HG03457 (cell line): ENCODE data around the gene CEP112.
"Not testable (repeated sequence)": the region's sequence is repeated elsewhere in the genome, so short reads cannot be mapped to it uniquely, and the experiment has no call there.

ENCODE experiments used
- ATAC-seq: cut with Tn5 transposase; IDR thresholded peaks from one replicate; pipeline ENCODE4 v1.9.1; 2021; ENCODE audit warnings: moderate number of reproducible peaks; ENCODE audit not compliant: unreplicated experiment

The CEP112 gene

DNA sequence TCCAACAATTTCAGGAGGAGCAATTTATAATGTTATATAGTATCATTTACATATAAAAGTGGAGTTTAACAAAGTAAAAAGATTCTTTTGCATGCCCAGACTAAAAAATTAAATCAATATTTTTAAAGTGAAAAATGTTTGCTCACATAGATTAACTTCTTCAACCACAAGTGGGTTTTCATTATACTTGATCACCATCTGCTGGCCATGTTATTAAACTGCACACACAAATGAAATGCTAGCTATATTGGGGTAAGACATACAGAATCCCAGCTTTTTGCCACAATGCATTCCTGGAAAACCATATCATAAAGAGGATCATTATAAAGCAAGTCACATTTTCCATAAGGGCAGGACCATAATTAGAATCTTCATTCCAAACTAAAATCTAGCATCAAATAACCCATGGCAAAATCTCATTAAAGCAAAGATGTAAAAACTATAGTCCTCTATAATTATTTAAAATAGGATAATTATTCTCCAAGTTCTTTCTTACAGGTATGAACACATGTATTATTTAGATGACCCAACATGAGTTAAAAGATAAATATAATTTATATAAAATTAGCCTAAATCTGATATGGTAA, 26.3 kb downstream of the CEP112 start:
- no peak for ATAC-seq

DNA sequence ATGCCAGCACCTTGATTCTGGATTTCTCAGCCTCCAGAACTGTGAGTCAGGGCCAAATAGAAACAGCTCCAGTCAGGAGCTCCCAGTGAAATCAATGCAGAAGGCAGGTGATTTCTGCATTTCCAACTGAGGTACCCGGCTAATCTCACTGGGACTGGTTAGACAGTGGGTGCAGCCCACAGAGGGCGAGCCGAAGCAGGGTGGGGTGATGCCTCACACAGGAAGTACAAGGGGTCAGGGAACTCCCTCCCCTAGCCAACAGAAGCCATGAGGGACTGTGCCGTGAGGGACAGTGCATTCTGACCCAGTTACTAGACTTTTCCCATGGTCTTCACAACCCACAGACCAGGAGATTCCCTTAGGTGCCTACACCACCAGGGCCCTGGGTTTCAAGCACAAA, 36.9 kb downstream of the CEP112 start:
- not testable (repeated sequence) for ATAC-seq

DNA sequence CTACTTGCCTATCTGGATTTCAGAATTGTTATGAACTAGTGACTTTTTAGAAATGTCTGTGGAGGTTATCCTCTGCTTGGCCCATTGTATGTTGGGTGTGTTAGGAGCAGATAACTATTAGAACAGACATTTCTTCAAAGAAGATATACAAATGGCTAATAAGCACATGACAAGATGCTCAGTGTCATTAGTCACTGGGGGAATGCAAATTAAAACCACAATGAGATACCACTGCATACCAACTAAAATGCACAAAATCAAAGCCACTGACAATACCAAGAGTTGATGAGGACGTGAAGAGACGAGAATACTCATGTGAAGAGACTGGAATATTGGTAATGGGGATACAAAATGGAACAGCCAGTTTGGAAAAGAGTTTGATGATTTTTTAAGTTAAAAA, 39.2 kb downstream of the CEP112 start:
- ATAC-seq, result no peak

DNA sequence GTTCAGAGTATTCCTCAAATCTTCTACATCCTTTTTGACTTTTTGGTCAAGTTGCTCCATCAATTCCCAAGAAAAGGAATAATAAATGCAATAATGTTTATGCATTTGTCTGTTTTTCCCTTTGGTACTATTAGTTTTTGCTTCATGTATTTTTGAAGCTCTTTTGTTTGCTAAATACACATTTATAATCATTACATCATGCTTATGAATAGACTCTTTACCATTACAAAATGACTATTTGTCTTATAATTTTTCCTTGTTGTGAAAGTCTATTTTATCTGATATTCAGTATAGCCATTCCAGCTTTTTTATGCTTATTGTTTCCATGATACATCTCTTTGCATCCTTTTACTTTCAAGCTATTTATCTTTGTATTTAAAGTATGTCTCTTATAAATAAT, 41.2 kb downstream of the CEP112 start:
- ATAC-seq, result no peak

DNA sequence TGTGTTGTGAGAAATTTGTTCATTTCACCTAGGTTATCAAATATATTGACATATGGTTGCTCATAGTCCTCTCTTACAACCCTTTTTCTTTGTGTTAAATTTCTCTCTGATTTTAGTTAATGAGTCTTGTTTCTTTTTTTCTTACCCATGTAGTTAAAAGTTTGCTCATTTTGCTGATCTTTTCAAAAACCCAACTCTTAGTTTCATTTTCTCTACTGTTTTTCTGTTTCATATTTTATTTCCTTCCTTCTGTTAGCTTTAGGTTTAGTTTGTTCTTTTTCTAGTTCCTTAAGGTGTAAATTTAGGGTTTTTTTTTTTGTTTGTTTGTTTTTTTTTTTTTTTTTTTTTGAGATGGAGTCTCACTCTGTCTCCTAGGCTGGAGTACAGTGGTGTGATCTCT, 42.4 kb downstream of the CEP112 start:
- ATAC-seq, result no peak

DNA sequence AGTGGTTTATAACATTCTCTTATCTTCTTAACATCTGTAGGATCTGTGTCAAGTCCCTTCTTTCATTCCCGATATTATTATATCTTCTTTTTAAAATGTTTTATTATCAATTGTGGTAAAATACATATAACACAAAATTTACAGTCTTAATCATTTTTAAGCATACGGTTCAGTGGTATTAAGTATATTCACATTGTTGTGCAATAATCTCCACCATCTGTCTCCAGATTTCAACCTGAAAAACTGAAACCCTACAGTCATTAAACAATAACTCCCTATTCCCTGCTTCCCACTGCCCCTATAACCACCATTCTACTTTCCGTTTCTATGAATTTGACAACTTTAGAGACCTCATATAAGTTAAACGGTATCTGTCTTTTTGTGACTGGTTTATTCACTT, 45.5 kb downstream of the CEP112 start:
- ATAC-seq, result no peak

DNA sequence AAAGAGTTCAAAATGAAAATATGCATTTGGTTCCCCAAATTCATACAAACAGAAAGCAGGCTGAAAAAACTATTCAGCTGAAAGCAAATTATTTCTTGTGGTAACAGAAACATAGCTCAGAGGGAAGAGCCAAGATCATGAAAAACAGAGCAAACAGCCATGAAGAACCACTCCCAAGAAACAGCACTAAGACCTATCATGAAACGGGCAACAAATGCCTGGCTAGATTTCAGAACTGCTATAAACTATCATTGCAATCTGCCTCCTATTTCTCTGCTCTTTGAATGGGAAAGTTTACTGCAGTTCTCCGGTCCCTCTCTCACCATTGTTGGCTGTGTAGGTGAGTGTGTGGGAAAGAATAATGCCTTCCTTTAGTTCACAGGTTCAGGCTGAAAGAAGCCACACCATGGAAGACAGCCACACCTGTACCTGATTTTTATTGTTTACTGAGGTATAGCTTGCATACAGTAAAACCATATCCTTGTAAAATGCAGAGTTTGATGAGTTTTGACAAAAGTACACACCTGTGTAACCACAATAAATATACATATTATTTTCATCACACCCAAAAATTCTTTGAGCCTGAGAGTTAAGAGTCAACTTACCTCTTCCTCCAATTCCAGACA, 48.2 kb downstream of the CEP112 start:
- ATAC-seq, result no peak

DNA sequence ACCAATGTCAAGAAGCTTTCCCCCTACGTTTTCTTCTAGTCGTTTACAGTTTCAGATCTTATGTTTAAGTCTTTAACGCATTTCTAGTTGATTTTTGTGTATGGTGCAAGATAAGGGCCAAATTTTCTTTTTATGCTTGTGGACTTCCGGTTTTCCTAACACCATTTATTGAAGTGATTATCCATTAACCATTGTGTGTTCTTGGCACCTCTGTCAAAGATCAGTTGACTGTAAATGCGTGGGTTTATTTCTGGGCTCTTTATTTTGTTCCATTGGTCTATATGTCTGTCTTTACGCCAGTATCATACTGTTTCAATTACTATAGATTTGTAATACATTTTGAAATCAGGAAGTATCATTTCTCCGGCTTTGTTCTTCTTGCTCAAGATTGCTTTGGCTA, 49.5 kb downstream of the CEP112 start:
- no peak for ATAC-seq

DNA sequence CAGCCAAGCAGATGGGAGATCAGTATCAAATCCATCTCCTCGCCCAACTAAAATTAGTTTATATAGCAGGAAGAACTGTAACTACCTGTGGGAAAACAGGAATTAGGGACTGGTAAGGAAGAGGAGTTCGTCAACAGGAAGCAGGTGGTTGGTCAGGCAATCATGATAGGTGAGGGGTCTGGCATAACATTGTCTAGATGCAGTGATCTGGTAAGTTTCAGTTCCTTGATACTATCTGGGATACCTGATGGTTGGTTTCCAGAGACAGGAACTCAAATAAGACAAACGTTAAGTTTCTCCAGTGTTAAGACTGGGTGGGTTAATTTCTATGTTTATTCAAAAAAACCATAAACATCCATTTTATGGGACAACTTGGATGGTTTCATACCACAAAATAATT, 53.8 kb downstream of the CEP112 start:
- no peak for ATAC-seq

DNA sequence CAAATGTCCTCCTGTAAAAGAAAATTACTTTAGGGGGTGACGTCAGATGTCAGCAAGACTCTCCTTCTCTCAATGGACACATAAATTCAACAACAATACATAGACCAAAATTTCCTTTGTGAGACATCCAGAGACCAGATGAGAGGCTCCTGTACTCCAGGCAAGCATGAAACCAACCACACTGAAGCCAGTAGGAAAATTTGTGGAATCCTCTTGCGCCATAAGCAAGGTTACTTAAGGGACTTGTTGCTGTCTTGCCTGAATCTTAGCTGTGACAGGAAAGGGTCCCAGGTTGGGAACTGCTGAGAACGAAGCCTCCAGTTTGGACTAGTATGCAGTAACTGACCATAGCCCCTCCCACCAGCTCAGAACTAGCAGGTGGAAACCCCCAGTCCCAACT, 56.0 kb downstream of the CEP112 start:
- ATAC-seq, result no peak

DNA sequence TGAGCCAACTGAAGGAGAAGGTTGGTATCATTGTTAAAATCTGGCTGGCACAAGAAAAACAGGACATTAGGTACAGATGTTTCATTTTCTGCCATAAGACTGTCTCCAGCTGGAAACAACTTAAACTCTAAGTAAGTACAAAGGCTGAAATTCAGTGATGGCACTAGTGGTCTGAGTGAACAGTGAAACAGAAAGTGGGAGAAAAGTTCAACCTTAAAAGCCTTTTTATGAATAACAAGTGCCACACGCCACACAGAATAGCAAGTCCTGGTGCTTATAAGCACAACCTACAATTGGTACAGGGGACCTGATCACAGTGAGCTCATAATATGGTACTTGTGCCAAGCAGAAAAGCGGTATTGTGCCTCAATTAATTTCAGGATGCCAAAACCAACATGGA, 56.7 kb downstream of the CEP112 start:
- no peak for ATAC-seq

DNA sequence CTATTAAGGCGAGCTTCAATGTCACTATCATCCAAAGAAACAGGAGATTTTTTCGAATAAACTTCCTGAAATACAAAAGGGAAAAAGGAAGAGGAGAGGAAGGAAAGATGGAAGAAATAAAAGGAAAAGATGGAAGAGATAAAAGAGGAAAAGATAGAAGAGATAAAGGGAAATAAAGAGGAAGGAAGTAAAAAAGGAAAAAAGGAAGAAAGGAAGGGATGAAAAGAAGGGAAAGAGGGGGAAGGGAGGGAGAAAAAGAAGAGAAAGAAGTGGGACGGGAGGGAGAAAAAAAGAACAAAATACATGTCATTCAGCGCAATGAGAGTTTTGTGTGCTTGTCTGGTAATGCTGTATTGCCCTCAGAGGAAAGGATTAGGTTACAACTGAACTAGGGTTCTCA, 62.2 kb downstream of the CEP112 start:
- ATAC-seq, result no peak

DNA sequence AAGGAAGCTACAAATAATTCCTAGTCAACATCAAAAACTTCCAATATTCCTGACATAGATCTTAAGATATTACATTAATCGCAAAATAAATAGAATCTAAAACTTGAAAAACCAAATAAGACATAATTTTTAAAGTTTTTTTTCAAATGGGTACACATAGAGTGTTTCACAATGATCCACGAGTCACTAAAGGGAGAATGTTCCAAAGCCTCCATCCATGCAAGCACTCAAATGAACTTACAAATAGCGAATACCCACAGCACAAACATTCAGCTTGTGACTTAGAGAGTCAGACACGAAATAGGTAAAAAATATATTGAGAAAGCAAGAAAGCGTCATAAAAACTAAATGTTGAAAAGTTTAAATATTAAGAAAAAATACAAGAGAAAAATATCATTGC, 65.7 kb downstream of the CEP112 start:
- no peak for ATAC-seq

DNA sequence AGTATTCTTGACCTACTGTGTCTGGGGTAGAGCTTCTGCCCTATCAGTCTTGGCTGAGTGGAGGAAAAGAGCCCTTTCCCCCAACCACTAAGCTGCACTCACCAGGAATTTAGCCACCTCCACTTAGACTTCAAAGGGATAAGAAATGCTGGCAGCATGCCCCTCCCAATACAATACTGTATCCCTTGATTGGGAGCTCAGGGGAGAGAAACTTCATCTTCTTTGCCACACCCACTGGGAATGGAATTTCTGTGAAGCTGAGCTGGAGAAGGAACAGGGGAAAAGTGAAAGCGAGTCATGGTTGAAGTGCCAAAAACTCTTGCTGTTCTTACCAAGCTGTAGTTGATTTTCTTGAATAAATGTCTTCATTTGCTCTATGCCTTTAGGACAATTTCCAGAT, 68.8 kb downstream of the CEP112 start:
- ATAC-seq, result no peak

DNA sequence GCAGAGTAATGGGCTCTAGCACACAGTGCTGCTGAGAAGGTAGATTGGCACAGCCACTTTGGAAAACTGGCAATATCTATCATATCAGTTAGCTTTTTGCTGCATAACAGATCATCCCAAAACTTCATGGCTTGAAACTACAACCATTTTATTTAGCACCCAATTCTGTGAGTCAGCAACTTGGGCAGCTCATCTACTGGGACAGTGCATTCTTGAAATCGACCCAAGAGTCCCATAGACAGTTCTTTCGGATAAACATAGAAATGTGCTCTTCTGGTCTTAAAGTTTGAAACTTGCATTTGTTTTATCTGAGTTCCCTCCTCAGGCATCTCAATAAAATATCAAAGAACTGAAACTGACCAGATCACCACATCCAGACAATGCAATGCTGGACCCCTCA, 76.7 kb downstream of the CEP112 start:
- ATAC-seq, result no peak

DNA sequence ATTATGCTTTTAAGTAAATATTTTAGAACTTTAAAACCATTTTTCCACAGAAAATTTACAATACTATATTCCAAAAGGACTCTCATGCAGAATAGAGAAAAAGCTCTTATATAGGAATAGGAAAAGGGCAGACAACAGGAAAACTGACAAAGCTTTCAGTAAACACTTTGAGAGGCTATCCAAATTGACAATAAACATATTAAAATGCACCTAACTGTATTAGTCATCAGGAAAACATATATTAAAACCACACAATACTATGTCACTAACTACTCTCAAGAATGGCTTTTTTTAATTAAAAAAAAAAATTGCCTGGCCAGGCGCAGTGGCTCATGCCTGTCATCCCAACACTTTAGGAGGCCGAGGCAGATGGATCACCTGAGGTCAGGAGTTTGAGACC, 77.3 kb downstream of the CEP112 start:
- no peak for ATAC-seq

DNA sequence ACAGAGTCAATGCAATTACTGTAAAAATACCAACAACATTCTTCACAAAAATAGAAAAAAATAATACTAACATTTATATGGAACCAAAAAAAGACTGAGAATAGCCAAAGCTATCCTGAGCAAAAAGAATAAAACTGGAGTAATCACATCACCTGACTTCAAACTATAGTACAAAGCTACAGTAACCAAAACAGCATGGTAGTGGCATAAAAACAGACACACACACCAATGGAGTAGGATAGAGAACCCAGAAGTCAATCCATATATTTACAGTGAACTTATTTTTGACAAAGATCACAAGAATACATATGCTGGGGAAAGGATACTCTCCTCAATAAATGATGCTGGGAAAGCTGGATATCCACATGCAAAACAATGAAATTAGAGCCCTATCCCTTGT, 84.2 kb downstream of the CEP112 start:
- no peak for ATAC-seq

DNA sequence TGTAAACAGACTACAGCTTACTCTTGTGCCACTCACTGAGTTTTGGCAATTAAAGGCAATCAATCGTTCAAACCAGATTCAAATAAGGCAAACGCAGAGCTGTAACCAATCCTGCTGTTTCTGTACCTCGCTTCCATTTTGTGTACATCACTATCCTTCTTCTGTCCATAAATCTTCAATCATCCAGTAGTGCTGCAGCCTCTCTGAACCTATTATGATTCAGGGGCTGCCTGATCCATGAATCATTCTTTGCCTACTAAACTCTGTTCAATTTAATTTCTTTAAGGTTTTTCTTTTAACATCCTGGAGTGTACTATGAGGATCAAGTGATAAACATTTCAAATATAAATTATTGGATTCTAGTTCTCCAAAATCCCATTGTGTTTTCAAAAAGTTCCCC, 93.9 kb downstream of the CEP112 start:
- no peak for ATAC-seq

DNA sequence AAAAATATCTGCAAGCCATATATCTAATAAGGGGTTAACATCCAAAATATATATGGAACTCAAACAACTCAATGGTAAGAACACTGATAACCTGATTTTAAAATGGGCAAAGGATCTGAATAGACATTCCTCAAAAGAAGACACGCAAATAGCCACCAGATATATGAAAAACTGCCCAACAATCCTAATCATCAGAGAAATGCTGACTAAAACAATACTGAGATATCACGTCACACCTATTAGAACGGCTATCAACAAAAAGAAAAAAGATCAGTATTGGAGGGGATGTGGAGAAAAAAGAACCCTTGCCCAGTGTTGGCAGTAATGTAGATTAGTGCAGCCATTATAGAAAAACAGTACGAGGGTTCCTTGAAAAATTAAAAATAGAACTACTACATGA, 97.2 kb downstream of the CEP112 start:
- no peak for ATAC-seq

DNA sequence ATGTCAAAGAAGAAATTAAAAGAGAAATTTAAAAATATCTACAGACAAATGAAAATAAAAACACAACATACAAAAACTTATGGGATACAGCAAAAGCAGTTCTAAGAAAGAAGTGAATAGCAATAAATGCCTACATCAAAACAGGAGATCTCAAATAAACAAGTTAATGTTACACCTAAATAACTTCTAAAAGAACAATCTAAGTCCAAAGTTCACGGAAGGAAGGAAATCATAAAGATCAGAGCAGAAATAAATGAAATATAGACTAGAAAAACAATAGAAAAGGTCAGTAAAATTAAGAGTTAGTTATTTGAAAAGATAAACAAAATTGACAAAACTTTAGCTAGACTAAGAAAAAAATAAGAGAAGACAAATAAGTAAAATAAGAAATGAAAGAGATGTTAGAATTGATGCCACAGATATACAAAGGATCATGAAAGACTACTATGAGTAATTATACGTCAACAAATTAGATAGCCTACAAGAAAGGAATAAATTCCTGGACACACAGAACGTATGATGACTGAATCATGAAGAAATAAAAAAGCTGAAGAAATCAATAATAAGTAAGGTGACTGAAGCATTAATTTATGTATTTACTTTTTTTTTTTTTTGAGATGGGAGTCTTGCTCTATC, 100.4 kb downstream of the CEP112 start:
- no peak for ATAC-seq

DNA sequence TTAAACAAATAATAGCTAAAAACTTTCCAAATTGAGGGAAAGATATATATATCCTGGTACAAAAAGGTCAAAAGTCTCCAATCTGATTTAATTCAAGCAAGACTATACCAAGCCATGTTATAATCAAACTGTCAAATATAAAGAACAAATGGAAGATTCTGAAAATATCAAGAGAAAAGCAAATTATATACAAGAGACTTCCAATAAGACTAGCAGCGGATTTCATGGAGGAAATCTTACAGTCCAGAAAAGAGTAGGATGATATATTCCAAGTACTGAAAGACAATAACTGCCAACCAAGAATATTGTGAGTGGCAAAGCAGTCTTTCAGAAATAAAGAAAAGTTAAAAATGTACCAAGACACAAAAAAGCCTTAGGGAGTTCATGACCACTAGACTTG, 102.2 kb downstream of the CEP112 start:
- ATAC-seq, result no peak

DNA sequence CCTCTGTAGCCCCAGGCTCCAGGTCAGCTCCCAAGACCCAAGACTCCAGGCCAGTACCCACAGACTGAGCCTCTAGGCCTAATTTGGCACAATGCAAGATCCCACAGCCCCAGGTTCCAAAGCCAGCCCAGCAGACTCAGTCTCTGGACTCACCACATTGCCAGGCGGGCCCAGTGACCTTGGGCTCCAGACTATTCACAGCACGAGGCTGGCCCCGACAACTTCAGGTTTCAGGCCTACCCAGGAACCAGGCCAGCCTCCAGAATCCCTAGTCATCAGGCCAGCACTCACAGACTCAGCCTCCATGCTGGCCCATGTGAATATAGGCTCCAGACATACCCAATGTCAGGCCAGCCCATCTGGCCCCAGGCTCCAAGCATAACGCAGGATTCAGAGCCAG, 103.8 kb downstream of the CEP112 start:
- no peak for ATAC-seq

DNA sequence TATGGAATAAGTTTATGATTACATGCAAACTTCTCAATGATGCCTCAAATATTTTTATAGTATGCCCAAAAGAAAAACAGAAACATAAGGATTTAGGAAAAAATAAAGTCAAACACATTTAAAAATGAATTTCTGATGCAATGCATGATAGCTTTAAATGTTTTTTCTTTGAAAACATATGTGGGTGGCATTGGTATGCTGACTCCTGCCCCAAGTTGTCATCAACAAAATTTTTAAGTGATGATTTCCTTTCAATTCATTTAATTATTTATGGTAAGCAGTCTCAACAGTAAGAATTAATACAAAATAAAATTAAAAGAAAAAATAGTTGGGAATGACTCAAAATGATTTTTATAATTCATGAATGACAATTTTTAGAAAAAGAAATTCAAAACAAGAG, 104.9 kb downstream of the CEP112 start:
- no peak for ATAC-seq
